Fibroblast of pulmonary artery (primary cell): Measurements from ENCODE around the gene HSPB3.
"Not testable (repeated sequence)": the region's sequence is repeated elsewhere in the genome, so short reads cannot be mapped to it uniquely, and the experiment has no call there.

Source experiments
- DNase-seq: peaks from one replicate; pipeline ENCODE4 v3.0.0-alpha.2; 2010; ENCODE audit warnings: low read depth
- H3K4me3 ChIP-seq: replicated peaks from 2 replicates; pipeline ENCODE4 v1.5.1; 2011; ENCODE audit warnings: low read depth, mild to moderate bottlenecking, control low read depth, low read length, moderate library complexity
- TF ChIP-seq, protein P1 (sequence below): IDR thresholded peaks from 2 replicates; pipeline ENCODE4 v1.5.1; 2011; ENCODE audit warnings: mild to moderate bottlenecking, control low read depth, low read length, inconsistent platforms; ENCODE audit errors: missing control alignments

HSPB3 gene

DNA sequence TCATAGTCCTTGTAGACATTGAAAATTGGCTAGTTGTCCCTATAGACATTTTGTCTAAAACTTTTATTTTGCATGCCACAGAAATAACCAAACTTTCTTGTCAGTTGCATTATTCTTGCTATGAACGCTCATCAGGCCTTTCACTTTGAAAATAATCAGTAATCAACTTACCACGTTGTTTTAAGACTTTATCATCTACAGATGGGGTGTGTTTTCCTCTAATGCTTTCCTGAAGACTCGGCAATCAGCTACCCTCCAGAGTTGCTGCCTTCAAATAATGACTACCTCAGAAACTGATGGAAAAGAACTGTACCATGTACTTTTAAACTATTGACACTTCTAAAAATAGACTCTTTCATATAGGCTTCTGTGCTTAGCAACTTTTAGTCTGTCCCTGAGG lies 33.5 kb upstream of the HSPB3 start:
- DNase-seq, result no peak
- TF ChIP-seq, protein P1, sequence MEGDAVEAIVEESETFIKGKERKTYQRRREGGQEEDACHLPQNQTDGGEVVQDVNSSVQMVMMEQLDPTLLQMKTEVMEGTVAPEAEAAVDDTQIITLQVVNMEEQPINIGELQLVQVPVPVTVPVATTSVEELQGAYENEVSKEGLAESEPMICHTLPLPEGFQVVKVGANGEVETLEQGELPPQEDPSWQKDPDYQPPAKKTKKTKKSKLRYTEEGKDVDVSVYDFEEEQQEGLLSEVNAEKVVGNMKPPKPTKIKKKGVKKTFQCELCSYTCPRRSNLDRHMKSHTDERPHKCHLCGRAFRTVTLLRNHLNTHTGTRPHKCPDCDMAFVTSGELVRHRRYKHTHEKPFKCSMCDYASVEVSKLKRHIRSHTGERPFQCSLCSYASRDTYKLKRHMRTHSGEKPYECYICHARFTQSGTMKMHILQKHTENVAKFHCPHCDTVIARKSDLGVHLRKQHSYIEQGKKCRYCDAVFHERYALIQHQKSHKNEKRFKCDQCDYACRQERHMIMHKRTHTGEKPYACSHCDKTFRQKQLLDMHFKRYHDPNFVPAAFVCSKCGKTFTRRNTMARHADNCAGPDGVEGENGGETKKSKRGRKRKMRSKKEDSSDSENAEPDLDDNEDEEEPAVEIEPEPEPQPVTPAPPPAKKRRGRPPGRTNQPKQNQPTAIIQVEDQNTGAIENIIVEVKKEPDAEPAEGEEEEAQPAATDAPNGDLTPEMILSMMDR, result no peak
- no peak overlapping the region for H3K4me3 ChIP-seq

DNA sequence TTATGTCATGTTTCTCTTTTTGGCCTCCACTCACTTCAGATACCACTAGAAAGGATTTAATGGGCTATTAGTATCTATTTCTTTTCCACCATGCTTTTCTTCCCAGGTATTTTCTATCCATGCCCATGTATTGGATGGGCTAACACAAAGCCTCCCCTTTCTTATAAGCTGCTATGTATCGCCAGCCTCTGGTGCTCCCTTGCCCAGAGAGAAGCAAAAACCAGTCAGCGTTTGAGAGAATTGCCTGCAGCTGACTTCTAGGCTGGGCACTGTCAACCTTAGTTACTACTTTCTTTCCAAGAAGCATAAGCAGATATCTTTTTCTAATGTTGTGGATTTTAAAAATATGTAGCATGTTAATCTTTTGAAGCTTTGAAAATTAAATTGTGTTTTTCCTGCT lies 30.2 kb upstream of the HSPB3 start:
- TF ChIP-seq, protein P1, result no peak

DNA sequence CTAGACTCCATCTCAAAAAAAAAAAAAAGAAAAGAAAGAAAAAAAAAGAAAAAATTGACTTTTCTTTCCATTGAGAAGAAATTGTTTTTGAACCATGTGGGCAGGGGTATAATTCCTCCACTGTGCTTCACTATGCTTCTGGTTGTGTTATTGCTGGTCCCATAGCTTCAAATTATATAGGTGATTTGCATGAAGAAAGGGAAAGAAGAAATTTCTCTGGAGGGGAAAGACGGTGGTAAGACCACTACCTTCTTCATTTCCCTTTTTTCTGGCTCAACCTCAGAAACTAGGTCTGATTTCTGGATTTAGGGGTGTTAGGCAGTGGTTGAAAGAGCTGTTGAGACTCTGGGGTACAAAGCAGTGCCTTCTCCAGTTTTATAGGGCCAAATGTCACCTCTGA lies 29.3 kb upstream of the HSPB3 start:
- TF ChIP-seq, protein P1, result no peak
- no peak for DNase-seq
- H3K4me3 ChIP-seq, result no peak overlapping the region

More for the DNA sequence above, 30.2 kb upstream of the HSPB3 start:
- no peak overlapping the region for H3K4me3 ChIP-seq
- no peak for DNase-seq

DNA sequence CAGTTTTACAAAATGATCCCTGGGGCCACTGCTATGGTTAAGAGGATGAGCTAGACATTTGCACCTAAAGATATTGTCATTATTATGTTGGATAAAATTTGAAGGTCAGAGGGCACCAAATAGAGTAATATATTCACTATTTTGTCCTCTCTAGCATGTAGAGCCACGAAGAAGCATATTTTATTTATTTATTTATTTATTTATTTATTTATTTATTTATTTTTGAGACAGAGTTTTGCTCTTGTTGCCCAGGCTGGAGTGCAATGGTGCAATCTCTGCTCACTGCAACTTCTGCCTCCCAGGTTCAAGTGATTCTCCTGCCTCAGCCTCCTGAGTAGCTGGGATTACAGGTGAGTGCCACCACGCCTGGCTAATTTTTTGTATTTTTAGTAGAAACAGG lies 20.8 kb upstream of the HSPB3 start:
- H3K4me3 ChIP-seq, DNase-seq: not testable (repeated sequence)

DNA sequence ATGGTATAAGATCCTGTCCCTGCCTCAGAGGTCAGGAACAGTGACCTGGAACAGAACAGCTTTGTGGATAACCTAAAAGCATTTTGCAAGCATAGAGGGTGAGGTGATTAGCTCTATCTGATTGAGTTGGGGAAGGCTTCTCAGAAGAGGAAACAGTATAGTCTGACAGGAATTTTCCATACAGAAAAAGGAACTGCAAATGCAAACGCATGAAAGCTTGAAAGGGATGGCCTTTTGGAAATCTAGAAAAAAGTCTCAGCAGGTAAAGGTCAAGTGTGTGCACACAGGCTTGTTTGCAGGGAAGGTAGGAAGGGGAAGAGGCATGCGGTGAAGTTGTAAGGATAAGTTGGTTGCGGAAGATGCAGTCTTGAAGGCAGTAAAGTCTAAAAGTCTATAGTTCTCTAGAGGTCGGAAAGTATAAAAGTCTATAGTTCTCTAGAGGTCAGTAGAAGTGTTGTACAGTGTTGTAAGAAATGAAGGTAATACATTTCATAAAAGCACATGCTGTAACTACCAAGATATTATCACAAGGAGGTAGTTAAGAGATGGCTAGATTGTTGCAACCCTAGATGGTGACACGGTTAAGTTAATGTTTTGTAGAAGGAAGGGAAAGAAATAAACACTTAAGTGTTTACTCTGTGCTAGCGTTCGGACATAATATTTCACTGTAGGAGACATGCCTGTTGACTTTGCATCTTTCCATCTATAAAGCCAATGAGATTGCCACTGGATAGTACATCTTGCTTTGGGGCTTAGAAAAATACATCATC lies 16.7 kb upstream of the HSPB3 start:
- no peak for DNase-seq
- TF ChIP-seq, protein P1, result no peak
- H3K4me3 ChIP-seq, result no peak overlapping the region

DNA sequence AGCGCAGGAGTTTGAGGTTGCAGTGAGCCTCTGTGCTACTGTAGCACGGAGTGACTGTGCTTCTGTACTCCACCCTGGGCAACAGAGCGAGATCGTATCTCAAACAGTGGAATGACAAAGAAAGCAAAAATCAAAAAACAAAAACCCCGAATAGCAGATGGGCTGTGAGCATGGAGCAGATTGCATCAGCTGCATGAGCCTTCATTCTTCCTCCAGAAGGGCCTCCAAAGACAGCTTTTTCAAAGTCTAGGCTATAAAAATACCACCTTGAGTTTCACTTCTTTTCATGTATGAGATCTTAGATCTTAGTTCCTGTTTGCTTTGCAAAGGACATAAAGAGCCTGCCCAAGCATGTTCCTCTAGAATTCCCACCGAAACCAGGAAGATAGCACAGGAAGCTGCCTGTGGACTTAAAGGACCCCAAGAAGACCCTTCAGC lies 15.0 kb upstream of the HSPB3 start:
- TF ChIP-seq, protein P1, result no peak
- DNase-seq, result no peak
- no peak overlapping the region for H3K4me3 ChIP-seq

DNA sequence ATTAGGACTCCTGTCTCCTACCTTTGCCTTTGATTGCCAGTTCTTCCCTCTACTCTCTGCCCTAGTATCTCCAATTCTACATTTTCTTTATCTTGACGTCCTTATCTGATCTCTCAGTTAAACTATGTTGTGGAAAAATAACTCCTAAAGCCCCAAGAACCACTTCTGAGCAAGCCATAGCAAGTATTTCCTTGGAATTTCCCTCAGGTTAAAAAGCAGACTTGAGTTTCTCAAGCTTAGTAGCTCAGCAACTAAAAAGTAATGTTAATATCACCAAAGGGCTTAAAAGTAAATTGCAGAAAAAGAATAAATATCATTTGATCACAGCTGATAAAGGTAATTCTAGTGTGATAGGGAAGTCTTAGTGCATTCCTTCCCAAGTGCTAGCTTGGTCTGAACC lies 13.2 kb upstream of the HSPB3 start:
- H3K4me3 ChIP-seq, result no peak overlapping the region
- no peak for DNase-seq
- TF ChIP-seq, protein P1, result no peak
